GM19452 (cell line): ENCODE measurements around the gene TMEM255A.
"Not testable (repeated sequence)": the region's sequence is repeated elsewhere in the genome, so short reads cannot be mapped to it uniquely, and the experiment has no call there.

ENCODE experiments used
- ATAC-seq: cut with Tn5 transposase; IDR thresholded peaks from one replicate; pipeline ENCODE4 v1.9.1; 2021; ENCODE audit not compliant: unreplicated experiment

The TMEM255A gene

GRCh38 chrX:120310861-120311726 is at the start of gene TMEM255A:
Gene TMEM255A, minus strand, starts transcription at chrX:120311461. Its CDS starts 152 bp downstream, at chrX:120311309.
- ATAC-seq: no peak

DNA sequence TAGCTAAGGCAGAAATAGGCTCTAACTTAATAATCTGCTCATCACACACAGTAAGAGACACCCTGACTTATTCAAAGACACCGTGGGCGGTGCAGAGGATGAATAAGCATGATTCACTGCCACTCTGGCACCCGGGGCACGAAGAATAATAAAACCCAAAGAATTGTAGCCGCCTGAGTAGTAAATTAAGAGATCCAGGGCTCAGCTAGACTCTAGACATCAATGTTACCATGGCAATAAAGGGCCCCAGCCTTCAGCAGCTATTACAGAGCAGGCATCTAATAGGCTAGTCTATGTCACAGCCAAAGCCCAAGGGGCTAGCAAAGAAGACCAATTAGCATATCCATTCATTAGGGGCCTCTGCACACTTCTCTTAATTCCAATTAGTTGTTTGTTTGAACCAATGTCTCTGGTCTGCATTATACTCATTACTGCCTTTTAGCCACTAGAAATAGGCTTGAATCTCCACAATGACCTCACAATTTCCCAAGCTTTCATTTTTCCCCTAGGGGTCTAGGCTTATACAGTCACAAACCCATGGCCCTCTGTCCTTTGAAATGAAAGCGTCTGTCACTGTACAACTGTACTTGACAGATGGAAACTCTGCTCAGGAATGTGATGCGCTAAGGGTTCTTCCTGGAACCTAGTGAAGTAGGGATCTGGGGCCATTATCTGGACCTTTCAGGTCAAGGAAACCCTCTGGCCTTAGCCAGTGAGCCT is 47.6 kb upstream of the TMEM255A start:
- ATAC-seq: no peak

- no peak for ATAC-seq
Observed at GRCh38 chrX:120357186-120357585, 45.9 kb upstream of the TMEM255A start.

- ATAC-seq: no peak
Observed at GRCh38 chrX:120356084-120356483, 44.8 kb upstream of the TMEM255A start.

GRCh38 chrX:120350450-120351138 is 39.3 kb upstream of the TMEM255A start:
- ATAC-seq: no peak

GRCh38 chrX:120344566-120344965 is 33.3 kb upstream of the TMEM255A start:
- ATAC-seq: not testable (repeated sequence)

- ATAC-seq: no peak
Observed at GRCh38 chrX:120336899-120337298, 25.6 kb upstream of the TMEM255A start.

- no peak for ATAC-seq
Observed at GRCh38 chrX:120335289-120335688, 24.0 kb upstream of the TMEM255A start.

DNA sequence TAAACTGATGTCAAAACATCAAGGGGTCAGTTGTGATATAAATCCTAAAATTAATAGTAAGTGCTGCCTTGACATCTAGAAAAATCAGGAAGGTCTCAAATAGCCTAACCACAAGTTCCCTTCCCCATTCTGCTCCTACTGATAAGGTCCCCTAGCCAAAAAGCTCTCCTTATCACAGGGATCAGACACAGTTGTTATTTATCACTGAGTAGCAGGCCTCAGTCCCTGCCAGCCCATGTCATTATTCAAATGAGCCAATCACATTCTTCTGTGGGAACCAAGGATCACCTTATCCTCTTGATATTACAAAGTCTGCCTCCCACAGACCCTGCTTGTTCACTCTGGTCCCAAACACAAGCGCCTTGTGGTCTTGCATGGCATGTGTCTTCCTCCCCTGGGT is 23.3 kb upstream of the TMEM255A start:
- no peak for ATAC-seq

DNA sequence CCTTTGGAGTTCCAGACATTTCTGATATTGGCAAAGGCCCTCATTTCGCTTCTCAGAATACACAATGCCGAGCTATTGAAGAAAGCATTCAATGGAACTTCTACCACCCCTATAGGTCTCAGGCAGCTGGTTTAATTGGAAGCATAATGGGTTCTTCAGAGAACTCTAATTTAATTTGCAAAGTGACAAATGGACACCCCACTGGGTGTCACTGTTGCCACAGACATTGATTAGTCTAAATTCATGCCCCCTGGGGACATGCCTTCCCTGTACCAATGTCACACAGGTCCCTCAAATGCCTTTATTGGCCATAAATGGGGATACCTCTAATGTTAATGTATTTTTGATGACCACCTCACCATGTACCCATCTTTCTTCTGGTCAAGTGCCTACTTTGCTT is 22.9 kb upstream of the TMEM255A start:
- no peak for ATAC-seq

DNA sequence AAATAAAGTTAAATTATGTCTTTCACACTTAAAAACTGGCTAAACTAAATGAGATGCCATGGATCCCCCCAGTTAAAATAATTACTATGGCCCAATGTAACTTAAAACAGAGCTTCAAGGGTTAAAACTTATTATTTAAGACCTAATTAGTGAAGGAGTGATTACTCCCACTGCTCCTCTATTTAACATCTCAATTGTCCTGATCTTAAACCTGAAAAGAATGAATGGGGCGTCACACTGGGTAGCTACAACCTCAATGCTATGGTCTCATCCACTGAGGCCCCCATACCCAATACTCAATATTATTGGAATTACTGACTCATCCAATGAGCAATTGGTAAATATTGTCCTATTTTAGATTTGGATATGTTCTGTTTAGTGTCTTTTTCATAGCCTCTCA is 21.1 kb upstream of the TMEM255A start:
- ATAC-seq: no peak

GRCh38 chrX:120331116-120331515 is 19.9 kb upstream of the TMEM255A start:
- ATAC-seq: no peak

DNA sequence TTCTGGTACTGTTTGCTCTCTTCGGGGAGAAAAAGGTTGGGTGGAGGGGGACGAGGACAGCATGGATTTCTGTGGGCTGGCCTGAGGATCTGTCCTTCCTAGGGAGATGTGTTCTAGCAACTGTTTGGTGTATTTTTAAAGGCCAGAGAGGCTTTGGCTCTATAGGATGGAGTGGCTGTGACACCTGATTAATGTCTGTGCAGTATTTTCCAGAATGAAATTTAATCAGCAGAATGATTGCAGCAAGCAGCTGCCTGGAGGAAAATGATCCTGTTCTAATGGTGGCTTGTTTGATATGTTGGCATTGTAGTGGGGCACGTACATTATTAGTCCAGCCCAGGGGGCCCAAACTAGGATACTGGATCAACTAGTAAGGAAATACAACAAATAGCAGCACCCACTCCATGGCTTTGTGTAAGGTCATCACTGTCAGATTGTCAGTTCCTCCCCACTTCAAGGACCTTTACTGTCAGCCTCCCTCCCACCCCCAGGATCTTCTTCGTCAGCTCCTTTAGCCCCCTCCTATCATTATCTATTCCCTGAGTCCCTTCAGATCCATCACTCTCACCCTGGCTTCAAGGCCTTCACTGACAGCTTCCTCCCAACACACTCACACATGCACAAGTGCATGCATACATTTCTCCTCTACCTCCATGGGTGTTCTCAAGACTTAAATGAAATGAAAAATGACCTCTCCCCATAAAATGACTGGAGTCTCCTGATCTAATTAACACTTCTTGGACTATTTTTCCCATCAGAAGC is 10.4 kb upstream of the TMEM255A start:
- no peak for ATAC-seq

DNA sequence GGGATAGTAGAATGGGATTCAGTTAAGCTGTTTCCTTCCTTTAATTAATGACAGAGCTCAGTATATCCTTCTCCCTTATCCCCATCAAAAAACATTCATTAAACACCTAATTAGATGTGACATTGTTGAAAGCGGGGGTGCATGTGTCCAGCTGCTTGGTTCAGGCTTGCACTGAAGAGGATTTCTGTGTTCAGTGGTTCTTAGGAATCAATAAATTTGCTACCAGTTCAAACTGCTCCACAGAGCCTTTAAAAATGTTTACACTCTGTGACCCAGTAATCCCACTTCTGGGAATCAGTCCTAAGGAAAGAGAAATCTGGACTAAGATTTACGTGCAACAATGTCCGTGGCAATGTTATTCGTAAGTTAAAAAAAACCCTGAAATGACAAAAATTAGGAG is 7.2 kb upstream of the TMEM255A start:
- ATAC-seq: no peak

GRCh38 chrX:120316587-120317283 is 5.5 kb upstream of the TMEM255A start:
- no peak for ATAC-seq

GRCh38 chrX:120315776-120316175 is 4.5 kb upstream of the TMEM255A start:
- no peak for ATAC-seq

DNA sequence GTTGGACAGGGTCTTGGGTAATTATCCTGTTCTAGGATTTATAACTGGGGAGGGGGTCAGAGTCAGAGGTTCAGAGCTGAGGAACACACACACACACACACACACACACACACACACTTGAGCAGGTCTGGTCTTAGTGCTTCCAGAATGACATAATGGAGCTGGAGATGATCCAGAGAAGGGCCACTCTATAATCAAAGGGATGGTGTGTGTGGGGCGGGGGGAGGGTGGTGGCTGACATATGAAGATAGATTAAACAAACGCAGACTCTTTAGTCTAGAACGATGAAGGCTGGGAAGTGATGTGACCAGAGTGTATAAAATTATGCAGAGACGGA is 434 bp upstream of the TMEM255A start:
- no peak for ATAC-seq

DNA sequence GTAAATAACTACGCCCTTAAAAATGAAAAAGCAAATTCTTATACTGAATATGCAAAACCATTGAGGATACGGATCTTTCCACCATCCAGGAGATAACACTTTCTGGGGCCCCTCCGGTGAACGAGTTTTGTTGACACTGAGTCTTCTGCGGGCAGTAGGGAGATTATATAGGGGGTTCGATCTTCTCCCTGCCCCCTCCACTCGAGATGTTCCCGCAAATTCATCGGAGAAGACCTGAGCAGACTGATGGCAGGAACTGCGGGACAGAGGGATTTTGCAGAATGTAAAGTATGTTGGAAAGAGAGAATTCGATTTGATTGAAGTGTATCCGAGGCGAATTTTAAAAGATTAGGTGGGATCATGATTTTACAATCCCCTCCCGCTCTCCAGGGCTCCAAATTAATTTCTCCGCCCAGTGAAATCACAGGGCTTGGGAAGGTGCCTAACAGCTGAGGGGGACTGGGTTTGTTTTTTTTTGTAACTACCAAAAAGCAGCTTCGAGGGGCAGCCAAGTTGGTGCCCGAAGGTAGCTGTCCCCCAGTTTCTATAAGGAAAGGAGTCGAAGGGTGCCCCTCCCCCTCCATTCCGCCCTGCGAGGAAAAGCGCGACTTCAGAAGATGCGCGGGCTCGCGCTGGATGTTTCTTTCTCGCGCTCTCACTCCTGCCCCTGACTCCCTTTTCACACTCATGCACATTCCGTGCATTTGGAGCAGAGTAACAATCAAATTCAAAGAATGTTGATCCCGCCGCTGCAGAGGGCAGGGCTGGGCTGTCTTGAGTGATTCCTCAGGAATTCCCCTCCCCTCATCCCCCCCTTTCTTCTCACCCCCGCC is 1.2 kb downstream of the TMEM255A start:
- no peak for ATAC-seq
